Measurements from ENCODE around the gene ANKS1A. TPM values are rescaled to one million over a fixed set of nuclear protein-coding genes. Genes with fewer than 3 reads are reported as not detected.

The ANKS1A gene
- total RNA-seq, 1 experiment from 2014 or later: 24.0 TPM

DNA sequence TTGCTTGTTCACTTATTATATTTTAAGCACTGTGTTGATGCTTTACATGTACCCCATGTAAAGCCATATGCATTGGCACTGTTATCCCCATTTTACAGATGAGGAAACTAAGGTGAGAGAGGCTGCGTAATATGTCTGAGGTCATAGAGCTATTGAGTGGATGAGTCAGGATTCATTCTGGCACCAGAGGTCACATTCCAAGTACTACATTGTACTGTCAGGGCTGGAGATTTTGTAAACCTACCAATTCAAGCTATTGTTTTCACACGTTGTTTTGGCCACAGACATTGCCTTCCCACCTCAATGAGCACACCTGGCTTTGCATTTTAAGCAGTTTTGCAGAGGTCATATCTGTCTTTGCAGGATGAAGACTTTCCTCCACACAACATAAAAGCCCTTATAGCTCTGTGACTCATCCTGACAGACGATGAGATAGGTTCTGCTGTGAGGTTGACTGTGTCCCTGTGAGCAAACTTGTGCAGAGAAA, 33.2 kb downstream of the ANKS1A start:
- no peaks in the 10 kb centered on the region for H3K36me3 ChIP-seq (ENCODE audit: control insufficient read depth, insufficient read depth, low read length)
- no peak overlapping the region for H3K4me3 ChIP-seq (ENCODE audit: low read depth, low read length)
- H3K9me3 ChIP-seq: no peaks in the 10 kb centered on the region
- Mint-ChIP-seq H3K9me3 (ENCODE audit: unreplicated experiment) (no peaks in the 10 kb centered on the region), H3K27ac (ENCODE audit: unreplicated experiment) (no peak overlapping the region), H3K36me3 (ENCODE audit: insufficient read depth, unreplicated experiment) (peaks cover 5% of the 10 kb centered on the region), H3K4me1 (ENCODE audit: low read depth, unreplicated experiment) (peaks cover 6% of the 10 kb centered on the region), H3K4me3 (ENCODE audit: unreplicated experiment) (no peak overlapping the region), H3K27me3 (ENCODE audit: insufficient read depth, unreplicated experiment) (no peaks in the 10 kb centered on the region)
- H3K27me3 ChIP-seq (replicated peaks; ENCODE audit: control insufficient read depth, insufficient read depth, low read length): no peaks in the 10 kb centered on the region
- H3K4me1 ChIP-seq: no peaks in the 10 kb centered on the region; the same call in 1 of the 2 replicates
- intact Hi-C loops (cut with micrococcal nuclease; ENCODE audit: unreplicated experiment): no loop called here
- CTCF ChIA-PET: interaction anchor here (0.7 kb wide), 1 partner anchor 205 kb away, joined by 11 read pairs; no protein-coding TSS in a partner anchor
- POLR2A ChIA-PET: interaction anchor here (0.7 kb wide), 1 partner anchor 311 kb away, joined by 6 read pairs; no protein-coding TSS in a partner anchor
- TF ChIP-seq, protein P1, sequence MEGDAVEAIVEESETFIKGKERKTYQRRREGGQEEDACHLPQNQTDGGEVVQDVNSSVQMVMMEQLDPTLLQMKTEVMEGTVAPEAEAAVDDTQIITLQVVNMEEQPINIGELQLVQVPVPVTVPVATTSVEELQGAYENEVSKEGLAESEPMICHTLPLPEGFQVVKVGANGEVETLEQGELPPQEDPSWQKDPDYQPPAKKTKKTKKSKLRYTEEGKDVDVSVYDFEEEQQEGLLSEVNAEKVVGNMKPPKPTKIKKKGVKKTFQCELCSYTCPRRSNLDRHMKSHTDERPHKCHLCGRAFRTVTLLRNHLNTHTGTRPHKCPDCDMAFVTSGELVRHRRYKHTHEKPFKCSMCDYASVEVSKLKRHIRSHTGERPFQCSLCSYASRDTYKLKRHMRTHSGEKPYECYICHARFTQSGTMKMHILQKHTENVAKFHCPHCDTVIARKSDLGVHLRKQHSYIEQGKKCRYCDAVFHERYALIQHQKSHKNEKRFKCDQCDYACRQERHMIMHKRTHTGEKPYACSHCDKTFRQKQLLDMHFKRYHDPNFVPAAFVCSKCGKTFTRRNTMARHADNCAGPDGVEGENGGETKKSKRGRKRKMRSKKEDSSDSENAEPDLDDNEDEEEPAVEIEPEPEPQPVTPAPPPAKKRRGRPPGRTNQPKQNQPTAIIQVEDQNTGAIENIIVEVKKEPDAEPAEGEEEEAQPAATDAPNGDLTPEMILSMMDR (IDR thresholded peaks at IDR 0.05; ENCODE audit: insufficient read depth in 1 of 2, low read depth in 1 of 2, low read length in 1 of 2, severe bottlenecking in 1 of 2, unreplicated experiment in 1 of 2): no peak
- BruUV-seq (replicated peaks): no TSS peak
- no peak for DNase-seq

DNA sequence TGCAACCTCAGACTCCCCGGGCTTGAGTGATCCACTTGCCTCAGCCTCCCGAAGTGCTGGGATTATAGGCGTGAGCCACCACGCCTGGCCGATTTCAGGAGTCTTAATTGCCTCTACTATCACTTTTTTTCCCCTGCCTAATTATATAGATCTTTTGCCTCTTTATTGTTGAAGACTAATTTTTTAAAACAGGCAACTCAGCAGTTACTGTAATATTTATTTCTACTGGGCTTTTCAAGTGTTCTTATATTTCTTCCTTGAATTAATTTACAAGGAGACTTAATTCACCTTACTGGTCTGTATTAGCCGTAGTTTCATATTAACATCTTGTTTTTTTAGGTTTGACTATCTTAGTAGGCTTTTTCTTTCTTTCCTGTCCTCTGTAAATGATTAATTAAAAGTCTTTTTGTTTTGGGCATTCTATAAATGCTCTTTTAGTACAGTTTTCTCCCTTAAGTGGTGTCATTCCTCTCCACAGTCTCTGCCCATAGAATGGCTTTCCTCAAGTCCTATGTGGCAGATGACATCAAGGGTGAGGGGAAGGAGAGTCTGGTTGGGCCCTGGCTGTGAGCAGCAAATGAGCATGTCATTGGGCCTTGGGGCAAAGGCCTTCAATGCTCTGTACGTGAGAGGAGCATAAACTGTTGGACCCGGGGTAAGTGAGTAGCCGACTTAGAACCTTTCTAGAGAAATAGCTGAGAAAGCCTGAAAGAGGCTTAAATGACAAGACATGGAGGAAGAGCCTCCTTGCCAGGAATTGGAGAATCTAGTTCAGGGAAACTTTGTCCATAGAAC, 36.0 kb downstream of the ANKS1A start:
- TF ChIP-seq, protein P1 (IDR thresholded peaks at IDR 0.05; ENCODE audit: insufficient read depth in 1 of 2, low read depth in 1 of 2, low read length in 1 of 2, severe bottlenecking in 1 of 2, unreplicated experiment in 1 of 2): no peak
- no peaks in the 10 kb centered on the region for H3K27me3 ChIP-seq (replicated peaks; ENCODE audit: control insufficient read depth, insufficient read depth, low read length)
- no peak overlapping the region for H3K4me3 ChIP-seq (ENCODE audit: low read depth, low read length)
- no peak overlapping the region for H3K4me3 Mint-ChIP-seq (ENCODE audit: unreplicated experiment)
- H3K27ac Mint-ChIP-seq (ENCODE audit: unreplicated experiment): no peak overlapping the region
- intact Hi-C loops (cut with micrococcal nuclease; ENCODE audit: unreplicated experiment): no loop called here
- peaks cover 13% of the 10 kb centered on the region for H3K4me1 Mint-ChIP-seq (ENCODE audit: low read depth, unreplicated experiment)
- peaks cover 5% of the 10 kb centered on the region for H3K36me3 Mint-ChIP-seq (ENCODE audit: insufficient read depth, unreplicated experiment)
- no TSS peak for BruUV-seq (replicated peaks)
- no peaks in the 10 kb centered on the region for H3K9me3 ChIP-seq
- no peaks in the 10 kb centered on the region; the same call in 1 of the 2 replicates for H3K4me1 ChIP-seq
- H3K9me3 Mint-ChIP-seq (ENCODE audit: unreplicated experiment): no peaks in the 10 kb centered on the region
- ChIA-PET CTCF (no interaction called here), POLR2A (no interaction called here)
- H3K27me3 Mint-ChIP-seq (ENCODE audit: insufficient read depth, unreplicated experiment): no peaks in the 10 kb centered on the region
- no peak for DNase-seq
- H3K36me3 ChIP-seq (ENCODE audit: control insufficient read depth, insufficient read depth, low read length): no peaks in the 10 kb centered on the region

DNA sequence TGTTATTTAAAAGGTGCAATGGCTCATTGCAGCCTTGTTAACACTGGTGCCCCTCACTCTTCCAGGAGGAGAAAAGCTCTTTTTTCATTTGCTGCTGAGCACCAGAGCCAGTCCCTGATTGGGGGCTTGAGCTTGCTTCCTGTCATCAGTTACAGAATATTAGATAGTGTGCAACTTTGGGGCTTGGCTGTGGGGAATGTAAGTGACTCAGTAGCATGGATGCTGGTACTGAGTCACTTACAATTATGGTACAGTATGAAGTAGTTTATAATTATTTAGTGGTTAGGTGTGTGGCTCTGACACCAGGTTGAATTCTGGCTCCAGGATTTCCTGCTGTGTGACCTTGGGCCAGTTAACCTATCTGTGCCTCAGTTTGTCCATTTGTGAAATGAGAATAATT, 37.6 kb downstream of the ANKS1A start:
- TF ChIP-seq, protein P1 (IDR thresholded peaks at IDR 0.05; ENCODE audit: insufficient read depth in 1 of 2, low read depth in 1 of 2, low read length in 1 of 2, severe bottlenecking in 1 of 2, unreplicated experiment in 1 of 2): no peak
- CTCF ChIA-PET: no interaction called here
- POLR2A ChIA-PET: no interaction called here
- DNase-seq: no peak
- intact Hi-C loops (cut with micrococcal nuclease; ENCODE audit: unreplicated experiment): no loop called here
- H3K36me3 Mint-ChIP-seq (ENCODE audit: insufficient read depth, unreplicated experiment): peaks cover 5% of the 10 kb centered on the region
- no peak overlapping the region for H3K27ac Mint-ChIP-seq (ENCODE audit: unreplicated experiment)
- no peaks in the 10 kb centered on the region; the same call in 1 of the 2 replicates for H3K4me1 ChIP-seq
- H3K27me3 Mint-ChIP-seq (ENCODE audit: insufficient read depth, unreplicated experiment): no peaks in the 10 kb centered on the region
- H3K36me3 ChIP-seq (ENCODE audit: control insufficient read depth, insufficient read depth, low read length): no peaks in the 10 kb centered on the region
- H3K9me3 ChIP-seq: no peaks in the 10 kb centered on the region
- no peak overlapping the region for H3K4me3 ChIP-seq (ENCODE audit: low read depth, low read length)
- no peaks in the 10 kb centered on the region for H3K27me3 ChIP-seq (replicated peaks; ENCODE audit: control insufficient read depth, insufficient read depth, low read length)
- no peaks in the 10 kb centered on the region for H3K9me3 Mint-ChIP-seq (ENCODE audit: unreplicated experiment)
- no TSS peak for BruUV-seq (replicated peaks)
- peaks cover 13% of the 10 kb centered on the region for H3K4me1 Mint-ChIP-seq (ENCODE audit: low read depth, unreplicated experiment)
- H3K4me3 Mint-ChIP-seq (ENCODE audit: unreplicated experiment): no peak overlapping the region
